Measurements from ENCODE around the gene MOSPD3.
A peak's percentile ranks its signal among the peaks of the same experiment; 100 is the strongest.
"Not testable (repeated sequence)": the region's sequence is repeated elsewhere in the genome, so short reads cannot be mapped to it uniquely, and the experiment has no call there.

Gene MOSPD3, protein sequence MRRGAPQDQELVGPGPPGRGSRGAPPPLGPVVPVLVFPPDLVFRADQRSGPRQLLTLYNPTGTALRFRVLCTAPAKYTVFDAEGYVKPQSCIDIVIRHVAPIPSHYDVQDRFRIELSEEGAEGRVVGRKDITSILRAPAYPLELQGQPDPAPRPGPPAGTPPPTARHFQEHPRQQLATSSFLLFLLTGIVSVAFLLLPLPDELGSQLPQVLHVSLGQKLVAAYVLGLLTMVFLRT

DNA sequence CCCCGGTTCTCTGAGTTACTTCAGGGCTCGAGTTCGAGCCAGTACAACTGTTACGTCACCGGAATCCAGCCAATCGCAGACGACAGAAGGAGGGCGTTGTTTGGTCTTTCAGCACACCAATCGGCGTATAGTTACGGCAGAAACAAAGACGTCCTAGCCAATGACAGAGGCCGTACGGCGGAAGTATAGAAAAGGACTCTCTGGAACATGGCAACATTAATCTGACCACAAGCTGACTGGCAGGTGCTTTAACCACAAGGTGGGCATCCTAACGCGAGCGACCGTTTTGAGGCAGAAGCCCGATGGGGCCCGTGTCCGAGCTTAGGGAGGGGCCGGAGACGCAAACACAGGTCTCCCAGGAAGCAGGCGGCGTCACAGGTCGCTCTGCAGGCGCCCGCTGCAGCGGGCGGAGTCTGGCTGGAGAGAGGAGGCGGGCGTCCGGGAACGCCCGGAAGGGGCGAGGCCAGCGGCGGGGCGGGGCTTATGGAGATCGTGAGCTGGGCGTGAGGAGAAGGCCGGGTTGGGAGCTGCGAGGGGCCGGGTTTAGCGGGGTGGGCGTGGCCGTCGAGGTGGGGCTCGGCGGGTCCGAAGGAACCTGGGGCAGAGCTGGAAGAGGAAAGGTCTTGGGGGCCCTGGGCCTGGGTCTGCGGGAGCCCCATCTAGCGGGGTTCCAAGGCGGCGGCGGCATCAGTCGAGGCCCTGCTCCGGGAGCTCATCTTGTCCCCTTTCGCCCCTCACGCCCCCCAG, at the start of gene MOSPD3:
Gene MOSPD3 (plus strand): TSS at position 558 of the 747 bp plus-strand sequence. CDS start 252 bp downstream, outside the sequence.
- DNase-seq (ENCODE audit: low read depth in 2 of 3, low spot score in 1 of 3), result peak; percentile 96 to 99 (median 97)

DNA sequence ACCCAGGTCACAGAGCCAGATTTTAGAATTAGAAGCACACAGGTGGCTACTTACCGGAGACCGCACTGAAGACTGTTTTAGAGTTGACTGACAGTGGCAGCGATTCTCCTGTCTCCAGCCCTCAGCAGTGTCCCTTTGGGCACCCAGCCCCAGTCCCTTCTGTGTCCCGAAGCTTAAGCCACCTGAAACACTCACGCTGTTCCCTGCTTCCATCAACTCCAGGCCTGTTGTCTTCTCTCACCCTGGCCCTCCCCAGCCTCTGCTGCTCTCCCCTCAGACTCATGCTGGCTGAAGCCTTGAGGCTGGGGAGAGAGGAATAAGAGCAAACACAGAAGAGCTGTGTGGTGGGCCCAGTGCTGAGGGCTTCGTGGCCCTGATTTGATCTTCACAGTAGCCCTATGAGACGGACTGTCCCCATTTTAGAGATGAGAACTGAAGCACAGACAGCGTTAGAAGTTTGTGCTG, 49.2 kb upstream of the MOSPD3 start:
- no peak for DNase-seq (ENCODE audit: low read depth in 2 of 3, low spot score in 1 of 3)

DNA sequence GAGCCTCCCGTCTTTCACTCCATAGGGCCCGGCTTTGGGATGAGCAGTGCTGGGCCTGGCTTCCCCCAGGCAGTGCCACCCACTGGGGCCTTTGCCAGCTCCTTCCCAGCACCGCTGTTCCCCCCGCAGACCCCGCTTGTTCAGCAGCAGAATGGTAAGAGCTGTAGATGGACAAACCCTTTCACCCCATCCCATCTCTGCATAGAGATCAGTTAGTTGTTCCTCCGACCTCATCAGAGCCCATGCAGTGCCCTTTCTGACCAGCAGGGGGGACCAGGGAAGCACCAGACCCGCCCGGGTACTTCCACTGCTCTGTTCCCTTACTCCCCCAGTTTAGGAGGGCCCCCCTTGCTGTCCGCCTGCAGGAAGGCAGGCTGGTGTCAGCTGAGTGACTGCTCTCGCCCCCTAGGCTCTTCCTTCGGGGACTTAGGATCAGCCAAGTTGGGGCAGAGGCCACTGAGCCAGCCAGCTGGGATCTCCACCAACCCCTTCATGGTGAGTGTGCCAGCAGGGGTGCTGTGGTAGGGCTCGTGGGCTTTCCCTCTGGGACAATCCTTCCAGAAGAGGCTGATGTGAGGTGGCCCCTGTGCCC, 48.4 kb upstream of the MOSPD3 start:
- peak; percentile 66 to 88 (median 80) for DNase-seq (ENCODE audit: low read depth in 2 of 3, low spot score in 1 of 3)

DNA sequence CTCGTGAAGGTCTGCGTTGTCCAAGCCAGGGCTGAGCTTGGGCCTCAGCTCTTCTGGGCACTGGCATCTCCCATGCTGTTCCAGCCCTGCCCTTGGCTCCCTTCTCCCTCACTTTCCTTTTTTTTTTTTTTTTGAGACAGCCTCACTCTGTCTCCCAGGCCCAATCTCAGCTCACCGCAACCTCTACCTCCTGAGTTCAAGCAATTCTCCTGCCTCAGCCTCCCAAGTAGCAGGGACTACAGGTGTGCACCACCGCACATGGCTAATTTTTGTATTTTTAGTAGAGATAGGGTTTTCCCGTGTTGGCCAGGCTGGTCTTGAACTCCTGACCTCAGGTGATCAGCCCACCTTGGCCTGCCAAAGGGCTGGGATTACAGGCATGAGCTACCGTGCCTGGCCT, 47.9 kb upstream of the MOSPD3 start:
- DNase-seq (ENCODE audit: low read depth in 2 of 3, low spot score in 1 of 3), result not testable (repeated sequence)

DNA sequence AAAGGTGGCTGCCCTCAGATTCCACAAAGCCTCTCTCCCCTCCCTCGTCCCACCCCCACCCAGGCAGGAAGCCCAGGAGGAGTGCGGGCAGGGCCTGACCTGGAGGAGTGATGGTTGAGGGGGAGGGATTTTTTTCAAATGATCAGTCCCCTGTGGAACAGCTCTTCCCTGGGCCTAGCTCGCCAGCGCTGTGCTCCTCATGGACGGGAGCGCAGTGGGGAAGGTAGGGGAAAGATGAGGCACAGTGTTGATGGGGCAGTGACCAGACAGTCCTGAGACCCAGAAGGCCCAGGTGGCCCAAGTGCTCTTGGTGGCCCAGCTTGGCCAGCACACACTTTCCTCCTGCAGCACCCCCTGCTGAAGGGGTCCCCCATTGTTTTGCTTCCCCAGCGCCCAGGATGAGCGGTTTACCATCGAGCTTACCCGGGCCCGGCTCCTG, 47.2 kb upstream of the MOSPD3 start:
- no peak for DNase-seq (ENCODE audit: low read depth in 2 of 3, low spot score in 1 of 3)

DNA sequence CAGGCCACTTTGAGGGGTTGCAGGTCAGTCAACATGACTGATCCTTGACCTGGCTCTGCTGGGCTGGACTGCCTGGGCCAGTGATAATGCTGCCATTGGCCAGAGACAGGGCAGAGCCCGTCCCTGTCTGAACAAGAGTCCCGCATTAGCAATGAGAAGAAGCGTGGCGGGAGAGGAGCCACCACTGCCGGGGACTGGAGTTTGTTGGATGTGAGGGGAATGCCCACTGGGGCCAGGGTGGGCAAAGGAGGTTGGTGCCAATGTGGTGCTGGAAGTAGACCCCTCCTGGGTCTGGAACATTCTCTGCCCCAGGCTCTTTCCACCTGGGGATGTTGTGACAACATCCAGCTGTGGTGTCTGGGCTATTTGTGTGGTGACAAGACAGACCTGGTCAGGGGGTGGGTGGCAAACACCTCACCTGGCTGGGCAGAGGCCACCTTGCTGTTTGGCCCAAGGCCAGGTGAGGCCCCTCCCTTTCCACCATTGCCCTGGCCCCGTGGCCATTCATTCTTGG, 46.3 kb upstream of the MOSPD3 start:
- DNase-seq (ENCODE audit: low read depth in 2 of 3, low spot score in 1 of 3), result no peak

DNA sequence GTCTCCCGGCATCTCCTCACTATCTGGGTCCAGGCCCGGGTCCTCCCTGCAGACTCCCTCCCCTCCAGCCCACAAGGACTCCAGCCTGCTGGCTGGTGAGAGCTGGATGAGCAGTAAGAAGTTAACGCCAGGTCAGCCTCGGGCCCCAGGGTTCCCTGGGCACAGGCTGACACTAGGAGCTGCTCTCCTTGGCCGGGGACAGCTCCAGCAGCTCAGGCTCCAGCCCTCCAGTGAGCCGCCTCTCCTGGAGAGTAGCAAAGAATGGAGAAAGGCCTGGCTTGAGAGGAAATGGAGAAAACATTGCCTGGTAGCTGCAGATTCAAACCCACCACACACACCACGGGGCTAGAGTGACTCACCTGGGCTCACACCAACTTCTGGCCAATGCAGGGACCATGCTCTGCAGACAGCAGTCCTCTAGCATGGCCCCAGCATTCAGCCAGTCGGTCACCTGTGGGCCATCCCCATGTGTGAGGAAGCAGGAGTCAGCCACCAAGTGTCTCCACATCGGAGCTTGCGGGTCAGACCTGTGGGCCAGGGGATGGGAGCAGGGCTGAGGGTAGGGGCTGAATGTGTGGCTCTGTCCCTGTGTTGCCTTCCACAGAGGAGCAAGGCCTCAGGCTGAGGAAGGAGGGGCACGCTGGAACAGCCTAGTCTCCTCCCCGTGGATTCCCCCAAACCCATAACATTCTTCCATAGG, 45.2 kb upstream of the MOSPD3 start:
- no peak for DNase-seq (ENCODE audit: low read depth in 2 of 3, low spot score in 1 of 3)

DNA sequence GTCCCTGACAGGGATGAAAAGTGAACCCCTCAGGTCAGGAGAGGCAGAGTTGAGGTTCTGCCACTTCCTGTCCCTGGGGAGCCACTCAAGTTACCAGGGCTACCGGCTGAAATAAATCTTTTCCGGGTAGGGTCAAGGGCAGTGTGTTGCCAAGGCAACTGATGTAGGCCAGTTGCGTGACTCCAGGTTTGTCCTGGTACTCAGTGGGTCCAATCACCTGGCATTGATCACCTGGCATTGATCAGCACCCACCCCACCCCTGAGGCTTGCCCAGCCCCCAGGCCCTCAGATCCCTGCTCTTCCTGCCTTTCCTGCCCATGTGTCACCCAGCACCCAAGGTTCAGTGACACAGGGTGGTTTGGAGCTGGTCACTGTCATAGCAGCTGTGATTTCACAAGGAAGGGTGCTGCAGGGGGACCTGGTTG, 44.6 kb upstream of the MOSPD3 start:
- no peak for DNase-seq (ENCODE audit: low read depth in 2 of 3, low spot score in 1 of 3)

DNA sequence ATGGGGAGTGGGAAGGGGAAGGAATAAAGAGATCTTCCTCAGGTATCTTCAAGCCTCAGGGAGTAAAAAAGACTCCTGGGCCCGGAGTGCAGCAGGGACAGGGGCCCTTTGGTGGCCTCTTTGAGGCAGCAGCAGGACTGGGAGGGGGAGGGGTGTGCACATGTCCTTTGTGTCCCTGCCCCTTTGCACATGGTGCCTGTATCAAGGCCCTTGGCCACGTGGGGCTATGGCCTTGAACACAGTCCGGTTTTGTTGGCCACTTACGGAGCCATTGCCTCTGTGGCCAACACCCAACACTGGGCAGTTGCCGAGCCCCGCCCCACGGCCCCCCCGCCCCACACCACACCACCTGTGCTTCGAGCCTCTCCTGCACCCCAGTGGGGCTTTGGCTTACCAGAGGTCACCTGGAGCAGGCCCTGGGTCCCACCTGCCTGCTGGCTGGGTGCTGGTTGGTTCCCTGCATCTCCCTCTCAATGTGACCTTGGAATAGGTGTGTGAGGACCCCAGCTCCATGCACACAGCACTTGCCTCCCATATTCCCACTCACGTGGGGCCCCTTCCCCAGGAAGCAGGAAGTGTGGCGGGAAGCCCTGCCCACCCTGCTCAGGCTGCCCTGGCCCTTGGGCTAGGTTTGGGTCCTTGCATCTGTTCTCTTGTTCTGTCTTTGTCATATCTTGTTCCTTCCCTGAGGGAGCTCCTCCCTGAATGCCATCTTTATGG, 44.0 kb upstream of the MOSPD3 start:
- no peak for DNase-seq (ENCODE audit: low read depth in 2 of 3, low spot score in 1 of 3)

DNA sequence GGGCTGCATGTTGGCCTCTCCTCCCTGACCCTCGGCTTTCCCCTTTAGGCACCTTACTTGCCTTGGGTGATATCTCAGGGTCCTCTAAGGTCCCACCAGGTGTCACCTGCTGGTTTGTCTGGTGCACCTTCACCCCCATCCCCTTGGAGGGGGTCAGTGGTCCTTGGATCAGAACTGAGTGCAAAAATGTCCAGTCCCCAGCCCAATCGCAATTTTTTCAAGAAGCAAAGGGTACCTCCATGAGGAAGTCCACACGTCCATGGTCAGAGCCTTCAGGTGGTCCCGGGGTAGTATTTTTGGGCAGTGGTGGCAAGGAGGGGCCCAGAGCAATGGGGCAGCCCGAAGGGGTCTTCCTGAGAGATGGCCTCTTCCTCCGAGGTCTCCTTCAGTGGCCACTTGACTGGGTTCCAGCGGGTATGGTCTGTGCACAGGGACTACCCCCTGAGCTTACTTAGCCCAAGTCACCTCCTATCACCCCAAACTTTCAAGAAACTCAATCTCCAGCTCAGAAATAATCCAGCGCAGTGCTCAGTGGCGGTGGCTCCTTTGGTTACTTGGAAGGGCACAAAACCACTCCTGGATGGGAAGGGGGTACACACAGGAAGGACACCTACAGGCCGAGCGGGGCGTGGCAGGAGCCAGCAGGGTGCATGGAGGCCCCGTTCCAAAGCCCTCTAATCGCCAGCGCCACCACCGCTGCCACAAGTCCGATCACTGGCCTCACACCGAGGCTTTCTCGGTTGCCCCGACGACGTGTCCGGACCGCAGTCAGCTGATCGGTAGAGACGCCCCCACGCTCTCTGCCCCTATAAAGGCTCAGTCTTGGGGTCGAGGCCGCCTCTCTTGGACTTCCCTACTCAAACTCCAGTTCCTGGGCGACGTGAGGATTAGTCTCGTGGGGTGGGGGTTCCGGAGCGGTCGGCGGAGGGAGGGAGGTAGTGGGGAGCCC, 43.2 kb upstream of the MOSPD3 start:
- peak in 1 of 3 donors; percentile 46 for DNase-seq (ENCODE audit: low read depth in 2 of 3, low spot score in 1 of 3)

DNA sequence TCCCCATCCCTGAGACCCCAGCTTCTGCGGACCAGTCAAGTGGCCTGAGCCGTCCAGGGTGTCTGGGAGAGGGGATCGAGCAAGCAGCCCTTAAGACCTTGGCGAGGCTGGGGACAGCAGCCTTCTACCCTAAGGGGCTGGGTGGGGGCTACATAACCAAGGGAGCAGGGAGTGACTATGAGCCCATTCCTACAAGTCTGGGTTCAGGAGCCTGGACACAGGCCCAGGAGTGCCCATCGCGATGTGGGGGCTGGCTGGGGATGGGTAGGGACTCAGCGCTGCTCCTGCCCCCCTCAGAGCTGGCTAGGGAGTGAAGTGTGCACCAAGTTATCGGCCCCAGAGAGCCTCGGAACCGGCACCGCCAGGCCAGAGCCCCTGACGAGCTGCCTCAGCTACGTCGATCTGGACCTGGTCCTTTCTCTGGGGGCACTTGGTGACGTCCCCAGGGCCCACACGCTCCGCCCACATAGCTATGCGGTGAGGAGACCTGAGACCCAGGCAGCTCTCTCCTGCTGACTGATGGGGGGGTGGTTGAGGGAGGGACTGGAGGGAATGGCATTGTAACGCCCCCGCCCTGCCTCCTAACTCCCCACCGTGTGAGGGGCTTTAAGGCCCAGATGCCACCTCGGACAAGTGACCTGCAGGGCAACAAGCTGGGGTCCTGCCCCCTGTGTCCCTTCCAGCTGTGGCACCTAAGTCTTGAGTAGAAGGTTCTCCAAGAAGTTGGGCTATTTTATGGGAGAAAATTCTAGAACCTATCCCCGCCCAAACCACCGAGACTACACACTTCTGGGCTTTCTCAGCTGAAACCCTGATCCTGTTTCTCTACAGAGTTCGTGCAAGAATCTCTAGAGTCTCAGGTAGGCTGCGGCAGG, 41.1 kb upstream of the MOSPD3 start:
- no peak for DNase-seq (ENCODE audit: low read depth in 2 of 3, low spot score in 1 of 3)

DNA sequence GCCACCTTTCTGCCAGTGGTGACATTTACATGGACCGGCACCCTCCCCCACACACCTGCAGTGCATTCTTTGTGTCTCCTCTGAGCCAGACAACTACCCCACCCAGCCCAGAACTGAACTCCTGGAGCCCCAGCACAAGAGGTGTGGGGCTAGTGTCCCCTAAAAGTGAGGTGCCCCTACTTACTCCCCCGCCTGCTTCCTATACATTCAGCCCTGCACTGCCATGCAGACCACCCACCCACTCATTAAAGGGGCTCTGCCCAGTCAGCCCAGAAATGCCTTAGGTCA, 40.6 kb upstream of the MOSPD3 start:
- no peak for DNase-seq (ENCODE audit: low read depth in 2 of 3, low spot score in 1 of 3)

DNA sequence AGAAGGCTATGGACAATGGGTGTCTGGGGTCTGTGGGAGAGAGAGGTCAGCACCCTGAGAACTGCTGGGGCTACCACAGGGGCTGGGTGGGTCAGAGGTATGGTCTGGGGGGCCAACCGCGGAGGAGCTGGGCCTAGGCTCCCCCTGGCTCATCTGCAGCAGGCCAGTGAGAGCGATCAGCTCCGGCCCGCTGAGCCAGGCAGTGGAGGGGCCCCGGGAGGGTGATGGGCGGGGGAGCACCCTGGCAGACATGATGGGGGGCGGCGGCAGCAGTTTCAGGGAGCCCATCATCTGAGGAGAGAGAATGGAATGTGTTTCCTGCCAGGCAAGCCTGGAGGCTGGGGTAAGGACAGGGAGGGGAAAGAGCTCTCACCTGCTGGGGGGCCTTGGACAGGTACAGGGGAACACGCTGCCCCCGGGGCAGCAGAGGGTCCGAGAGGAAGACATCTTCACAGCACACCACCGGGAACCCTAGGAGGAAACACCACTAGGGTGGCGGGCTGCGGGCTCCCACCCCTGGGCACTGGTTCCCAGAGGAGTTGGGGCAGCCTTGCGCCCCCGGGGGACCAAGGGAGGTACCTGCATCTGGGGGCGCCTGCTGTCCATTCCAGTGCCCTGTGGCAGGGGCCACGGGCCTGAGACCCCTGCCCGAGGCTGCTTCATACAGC, 39.9 kb upstream of the MOSPD3 start:
- DNase-seq (ENCODE audit: low read depth in 2 of 3, low spot score in 1 of 3), result no peak

DNA sequence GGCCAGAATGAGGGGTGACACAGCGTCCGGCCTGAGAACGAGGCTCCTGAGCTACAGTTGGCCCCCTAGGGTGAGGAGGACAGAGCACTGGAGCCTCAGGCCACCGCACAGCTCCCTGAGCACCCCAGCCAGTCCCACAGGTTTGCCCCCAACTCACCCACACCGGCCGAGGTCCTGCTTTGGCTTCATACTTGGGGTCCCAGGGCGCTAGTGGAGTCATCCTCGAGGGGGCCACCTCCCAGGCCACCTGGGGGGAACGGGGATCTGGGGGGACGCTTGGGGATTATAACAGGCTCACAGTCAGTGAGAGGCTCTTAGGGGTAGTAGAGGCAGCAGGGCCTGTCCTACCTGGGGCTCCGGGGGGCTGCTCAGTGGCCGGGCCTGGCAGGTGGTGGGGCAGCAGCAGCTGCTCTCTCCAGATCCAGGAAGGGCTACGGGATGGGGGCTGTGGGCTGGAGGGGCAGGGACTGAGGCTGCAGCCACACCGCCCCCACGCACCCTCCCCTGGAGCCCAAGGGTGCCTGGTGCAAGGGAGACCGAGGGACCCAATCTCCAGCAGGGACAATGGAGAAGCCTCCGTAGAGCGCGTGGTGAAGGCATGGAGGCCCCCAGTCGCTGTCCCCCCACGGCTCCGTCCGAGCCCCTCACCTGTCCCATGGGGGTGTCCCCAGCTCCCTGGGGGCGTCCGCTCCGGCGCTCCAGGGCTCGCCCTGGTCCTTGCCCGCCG, 39.2 kb upstream of the MOSPD3 start:
- no peak for DNase-seq (ENCODE audit: low read depth in 2 of 3, low spot score in 1 of 3)

DNA sequence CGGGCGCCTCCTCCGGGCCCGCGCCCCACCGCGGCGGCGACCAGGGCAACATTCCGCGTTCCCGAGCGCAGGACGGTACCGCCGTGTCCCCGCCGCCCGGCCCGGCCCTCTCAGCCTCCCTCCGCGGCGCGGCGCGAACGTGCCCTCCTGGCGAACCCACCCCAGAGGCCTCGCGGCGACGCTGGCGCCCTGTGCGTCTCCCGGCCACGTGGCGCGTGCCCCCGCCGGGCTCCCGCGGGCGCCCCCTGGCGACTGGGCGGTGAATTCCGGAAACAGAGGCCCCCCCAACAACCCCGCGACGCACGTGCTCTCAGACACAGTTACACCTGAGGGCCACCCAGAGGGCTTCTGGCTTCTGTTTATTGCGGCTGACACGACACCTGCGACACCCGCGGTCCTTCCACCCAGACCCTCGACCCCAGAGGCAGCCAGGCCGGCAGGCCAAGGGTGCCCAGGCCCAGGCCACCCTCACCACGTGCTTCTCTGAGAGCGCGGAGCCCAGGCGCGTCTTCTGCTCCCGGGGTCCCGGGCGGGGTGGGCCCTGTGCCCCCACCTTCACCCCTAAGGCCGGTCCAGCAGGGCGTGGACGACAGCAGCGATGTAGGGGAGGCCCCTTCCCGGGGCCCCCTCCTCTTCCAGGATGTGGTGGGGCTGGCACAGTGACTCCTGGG, 38.5 kb upstream of the MOSPD3 start, which contains the start of gene SAP25:
Gene SAP25 (minus strand): TSS at position 210 of the 671 bp plus-strand sequence. CDS start 158 bp downstream, at position 52.
- no peak for DNase-seq (ENCODE audit: low read depth in 2 of 3, low spot score in 1 of 3)

DNA sequence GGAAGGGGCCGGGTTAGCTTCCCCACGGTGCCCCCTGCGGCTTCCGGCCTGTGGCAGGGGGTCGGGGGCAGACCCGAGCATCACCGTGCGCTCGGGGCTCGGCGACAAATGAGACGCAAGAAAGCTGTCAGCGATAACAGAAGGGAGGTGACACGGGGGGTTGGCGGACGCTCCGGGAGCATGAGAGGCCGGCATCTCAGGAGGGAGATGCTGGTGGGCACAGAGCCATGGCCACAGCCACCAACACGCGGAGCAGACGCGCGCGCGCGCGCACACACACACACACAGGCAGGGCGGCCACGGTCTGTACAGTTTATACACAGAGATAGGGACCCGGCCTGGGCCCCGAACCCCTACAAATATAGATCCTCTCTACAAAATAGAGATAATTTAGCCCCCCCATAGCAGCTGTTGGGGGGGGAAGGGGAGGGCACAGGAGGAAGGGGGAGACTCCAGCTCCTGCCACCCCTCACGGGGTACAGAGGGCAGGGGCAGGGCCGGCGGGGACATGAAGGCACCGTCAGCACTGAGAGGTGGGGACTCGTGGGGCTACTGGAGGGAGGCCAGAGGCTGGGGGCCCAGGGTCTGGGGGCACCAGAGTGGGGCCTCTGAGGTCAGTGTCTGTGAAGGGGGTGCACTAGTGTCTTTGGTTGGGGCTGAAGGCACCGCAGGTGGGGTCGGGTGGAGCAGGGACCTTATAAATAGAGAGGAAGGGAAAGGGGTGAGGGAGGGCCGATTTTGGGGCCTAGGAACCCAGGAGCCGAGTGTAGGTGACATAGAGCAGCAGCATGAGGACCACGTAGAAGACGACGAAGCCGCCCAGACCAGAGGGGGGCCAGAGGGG, 37.8 kb upstream of the MOSPD3 start:
- DNase-seq (ENCODE audit: low read depth in 2 of 3, low spot score in 1 of 3), result no peak
